ENCODE measurements around the gene DOCK8. TPM values are rescaled to one million over a fixed set of nuclear protein-coding genes. Genes with fewer than 3 reads are reported as not detected.
A peak's percentile ranks its signal among the peaks of the same experiment; 100 is the strongest.

The DOCK8 gene
- total and polyA plus RNA-seq, 2 donors from 2014 or later = 5.0 to 46.5 TPM

- FAIRE-seq = no peak
- Histone ChIP-seq H3K36me3 (ENCODE audit: control insufficient read depth in 2 of 3, insufficient read depth in 3 of 3, low read length in 3 of 3) (no peaks in the 10 kb centered on the region), H3K4me3 (ENCODE audit: low read length in 3 of 3) (peak overlapping the region in 2 of 3 donors; percentile 7 to 73), H3K9ac (ENCODE audit: low read length in 3 of 3) (no peak overlapping the region), H3K27ac (ENCODE audit: low read depth in 2 of 2, low read length in 2 of 2) (peak overlapping the region in 1 of 2 donors; percentile 26), H3K4me1 (ENCODE audit: control insufficient read depth in 2 of 3, insufficient read depth in 2 of 3, low read depth in 1 of 3, low read length in 3 of 3) (peaks cover 7 to 17% (median 7%) of the 10 kb centered on the region in 3 donors), H3K27me3 (ENCODE audit: control insufficient read depth, insufficient read depth, low read length) (no peaks in the 10 kb centered on the region), H3K9me3 (ENCODE audit: control insufficient read depth in 2 of 3, insufficient read depth in 1 of 3, low read length in 3 of 3) (no peaks in the 10 kb centered on the region)
- intact Hi-C loops (cut with DNase I) = no loop called here
- TF ChIP-seq CTCF (IDR thresholded peaks at IDR 0.05; ENCODE audit: borderline replicate concordance, extremely low read depth, insufficient read depth) = no peak
- peak in 3 of 5 donors; percentile 31 to 54 (median 49) for DNase-seq
Observed at GRCh38 chr9:468766-469426, 254.2 kb downstream of the DOCK8 start.

GRCh38 chr9:469672-470551 is 255.2 kb downstream of the DOCK8 start:
- Histone ChIP-seq H3K27ac (ENCODE audit: low read depth in 2 of 2, low read length in 2 of 2) (peak overlapping the region; percentile 66 to 82), H3K9me3 (ENCODE audit: control insufficient read depth in 2 of 3, insufficient read depth in 1 of 3, low read length in 3 of 3) (no peaks in the 10 kb centered on the region), H3K4me3 (ENCODE audit: low read length in 3 of 3) (peak overlapping the region; percentile 71 to 81 (median 73)), H3K9ac (ENCODE audit: low read length in 3 of 3) (peak overlapping the region; percentile 5 to 75 (median 72)), H3K36me3 (ENCODE audit: control insufficient read depth in 2 of 3, insufficient read depth in 3 of 3, low read length in 3 of 3) (no peaks in the 10 kb centered on the region), H3K4me1 (ENCODE audit: control insufficient read depth in 2 of 3, insufficient read depth in 2 of 3, low read depth in 1 of 3, low read length in 3 of 3) (peaks cover 7 to 15% (median 7%) of the 10 kb centered on the region in 3 donors), H3K27me3 (ENCODE audit: control insufficient read depth, insufficient read depth, low read length) (no peaks in the 10 kb centered on the region)
- DNase-seq (peak; percentile 93 to 96 (median 94)), FAIRE-seq (no peak)
- intact Hi-C loops (cut with DNase I) = no loop called here
- no peak for TF ChIP-seq CTCF (IDR thresholded peaks at IDR 0.05; ENCODE audit: borderline replicate concordance, extremely low read depth, insufficient read depth)

- DNase-seq (peak in 3 of 5 donors; percentile 24 to 74 (median 71)), FAIRE-seq (no peak)
- Histone ChIP-seq H3K36me3 (ENCODE audit: control insufficient read depth in 2 of 3, insufficient read depth in 3 of 3, low read length in 3 of 3) (no peaks in the 10 kb centered on the region), H3K4me1 (ENCODE audit: control insufficient read depth in 2 of 3, insufficient read depth in 2 of 3, low read depth in 1 of 3, low read length in 3 of 3) (peaks cover 7 to 16% (median 7%) of the 10 kb centered on the region in 3 donors), H3K27me3 (ENCODE audit: control insufficient read depth, insufficient read depth, low read length) (no peaks in the 10 kb centered on the region), H3K27ac (ENCODE audit: low read depth in 2 of 2, low read length in 2 of 2) (peak overlapping the region; percentile 66 to 82), H3K9ac (ENCODE audit: low read length in 3 of 3) (peak overlapping the region; percentile 14 to 75 (median 29)), H3K4me3 (ENCODE audit: low read length in 3 of 3) (peak overlapping the region; percentile 70 to 81 (median 73)), H3K9me3 (ENCODE audit: control insufficient read depth in 2 of 3, insufficient read depth in 1 of 3, low read length in 3 of 3) (no peaks in the 10 kb centered on the region)
- no peak for TF ChIP-seq CTCF (IDR thresholded peaks at IDR 0.05; ENCODE audit: borderline replicate concordance, extremely low read depth, insufficient read depth)
- intact Hi-C loops (cut with DNase I) = no loop called here
Observed at GRCh38 chr9:470552-471194, 256.0 kb downstream of the DOCK8 start.
